Osteoblast (primary cell): Measurements from ENCODE around the gene ALKBH4. TPM values are rescaled to one million over a fixed set of nuclear protein-coding genes. Genes with fewer than 3 reads are reported as not detected.
"Not testable (repeated sequence)": the region's sequence is repeated elsewhere in the genome, so short reads cannot be mapped to it uniquely, and the experiment has no call there.

Source experiments
- DNase-seq: peaks from one replicate; pipeline ENCODE4 v3.0.0; 2011; ENCODE audit warnings: low spot score, mixed read lengths; ENCODE audit not compliant: insufficient read length; ENCODE audit errors: missing footprints
- H2AFZ ChIP-seq: 2 replicates; pipeline ENCODE4 v1.6.0; 2011; ENCODE audit warnings: mild to moderate bottlenecking, low read length
- H3K27ac ChIP-seq: 2 replicates; pipeline ENCODE4 v1.5.1; 2011; ENCODE audit warnings: mild to moderate bottlenecking, low read depth, low read length, moderate library complexity
- H3K27me3 ChIP-seq: 2 replicates; pipeline ENCODE4 v1.6.0; 2012; ENCODE audit warnings: mild to moderate bottlenecking, control low read depth, inconsistent platforms, low read length, moderate library complexity; ENCODE audit not compliant: insufficient read depth
- H3K36me3 ChIP-seq: 2 replicates; pipeline ENCODE4 v1.5.1; 2011; ENCODE audit warnings: mild to moderate bottlenecking, low read length, control low read depth, moderate library complexity; ENCODE audit not compliant: insufficient read depth
- H3K4me1 ChIP-seq: 2 replicates; pipeline ENCODE4 v1.5.1; 2011; ENCODE audit warnings: mild to moderate bottlenecking, low read length, control low read depth, moderate library complexity; ENCODE audit not compliant: insufficient read depth
- H3K4me2 ChIP-seq: 2 replicates; pipeline ENCODE4 v1.6.0; 2011; ENCODE audit warnings: mild to moderate bottlenecking, low read length; ENCODE audit not compliant: insufficient read depth
- H3K4me3 ChIP-seq: fragments of 200-600 bp; sonication (generic); 3 replicates; pipeline ENCODE4 v1.5.1; 2012; ENCODE audit warnings: mild to moderate bottlenecking, low read length, inconsistent platforms; ENCODE audit not compliant: insufficient read depth
- H3K79me2 ChIP-seq: 2 replicates; pipeline ENCODE4 v1.6.0; 2012; ENCODE audit warnings: mild to moderate bottlenecking, low read length, control low read depth, inconsistent platforms; ENCODE audit not compliant: insufficient read depth
- H3K9me3 ChIP-seq: 2 replicates; pipeline ENCODE4 v1.5.1; 2011; ENCODE audit warnings: low read depth, low read length, control low read depth
- H4K20me1 ChIP-seq: 2 replicates; pipeline ENCODE4 v1.6.0; 2012; ENCODE audit warnings: mild to moderate bottlenecking, low read length, control low read depth; ENCODE audit not compliant: insufficient read depth
- CTCF ChIP-seq: IDR thresholded peaks from 2 replicates; pipeline ENCODE4 v1.5.1; 2011; ENCODE audit warnings: mild to moderate bottlenecking, low read depth, low read length, moderate library complexity; ENCODE audit errors: extremely low read depth
- total RNA-seq: library from RNA; depleted of rRNA; stranded (reverse); fragments of >200 nt; gene quantifications from 2 replicates; pipeline ENCODE4 v1.2.3, GENCODE V29; 2012

The ALKBH4 gene
- total RNA-seq = 13.6 and 16.3 TPM in 2 replicates

- Histone ChIP-seq H2AFZ (peak within 1 kb of the TSS; percentile 94), H3K4me3 (peak within 1 kb of the TSS; percentile 91), H3K27me3 (no peaks in the 10 kb centered on the region), H3K9me3 (no peaks in the 10 kb centered on the region), H3K4me1 (peaks cover 13% of the 10 kb centered on the region), H3K36me3 (no peaks in the 10 kb centered on the region), H3K4me2 (peak within 1 kb of the TSS; percentile 86), H3K27ac (peak within 1 kb of the TSS; percentile 70), H4K20me1 (peaks cover 5% of the 10 kb centered on the region), H3K79me2 (peaks cover 40% of the 10 kb centered on the region)
- DNase-seq = peak; percentile 100
- no peak for TF ChIP-seq CTCF
Observed at GRCh38 chr7:102464577-102465280, at the start of gene ALKBH4, which contains the start of gene LRWD1. Gene ALKBH4 (minus strand): TSS chr7:102464863. CDS start chr7:102464836, 27 bp downstream. Gene LRWD1 (plus strand): TSS chr7:102464984. CDS start chr7:102465081, 97 bp downstream.

- not testable (repeated sequence) for H3K36me3 ChIP-seq, H4K20me1 ChIP-seq, H3K27me3 ChIP-seq, H3K27ac ChIP-seq, H2AFZ ChIP-seq, H3K9me3 ChIP-seq, H3K4me1 ChIP-seq, H3K79me2 ChIP-seq
- H3K4me3 ChIP-seq = peak overlapping the region; percentile 33
- peak overlapping the region; percentile 46 for H3K4me2 ChIP-seq
- peak; percentile 85 for DNase-seq
Observed at GRCh38 chr7:102512642-102513221, 48.1 kb upstream of the ALKBH4 start.

- H2AFZ ChIP-seq, H3K36me3 ChIP-seq, H3K27me3 ChIP-seq, H3K4me1 ChIP-seq, H3K79me2 ChIP-seq, H3K9me3 ChIP-seq, H3K27ac ChIP-seq, DNase-seq, H4K20me1 ChIP-seq: not testable (repeated sequence)
- Histone ChIP-seq H3K4me2 (peak overlapping the region; percentile 46), H3K4me3 (peak overlapping the region; percentile 33)
Observed at GRCh38 chr7:102511860-102512522, 47.3 kb upstream of the ALKBH4 start.

- not testable (repeated sequence) for H3K27ac ChIP-seq, H2AFZ ChIP-seq, H3K4me3 ChIP-seq, H3K9me3 ChIP-seq, H3K79me2 ChIP-seq, H4K20me1 ChIP-seq, H3K36me3 ChIP-seq, H3K4me1 ChIP-seq, H3K27me3 ChIP-seq, DNase-seq, H3K4me2 ChIP-seq
Observed at GRCh38 chr7:102510575-102510974, 45.9 kb upstream of the ALKBH4 start.

GRCh38 chr7:102507410-102508088, 42.9 kb upstream of the ALKBH4 start:
- H2AFZ ChIP-seq, H3K4me1 ChIP-seq, H3K27me3 ChIP-seq, H4K20me1 ChIP-seq, H3K79me2 ChIP-seq, H3K9me3 ChIP-seq, H3K36me3 ChIP-seq, H3K27ac ChIP-seq, H3K4me3 ChIP-seq, DNase-seq, H3K4me2 ChIP-seq: not testable (repeated sequence)

- H3K27ac ChIP-seq = peak overlapping the region; percentile 75
- H3K79me2 ChIP-seq, H4K20me1 ChIP-seq, H3K4me1 ChIP-seq, H3K27me3 ChIP-seq, H3K4me3 ChIP-seq, DNase-seq, H3K9me3 ChIP-seq, H3K36me3 ChIP-seq, H2AFZ ChIP-seq, H3K4me2 ChIP-seq: not testable (repeated sequence)
Observed at GRCh38 chr7:102505298-102506185, 40.9 kb upstream of the ALKBH4 start.

GRCh38 chr7:102503141-102503540, 38.5 kb upstream of the ALKBH4 start:
- H2AFZ ChIP-seq, H3K4me2 ChIP-seq, H4K20me1 ChIP-seq, H3K79me2 ChIP-seq, H3K4me1 ChIP-seq, H3K36me3 ChIP-seq, DNase-seq, H3K4me3 ChIP-seq, H3K27me3 ChIP-seq, H3K27ac ChIP-seq, H3K9me3 ChIP-seq: not testable (repeated sequence)
